ENCODE data around the gene SLC17A4.
A peak's percentile ranks its signal among the peaks of the same experiment; 100 is the strongest.

SLC17A4 gene

GRCh38 chr6:25781134-25781533, 26.6 kb downstream of the SLC17A4 start:
- DNase-seq (ENCODE audit: low read depth): no peak
- H3K4me3 ChIP-seq (ENCODE audit: low read length): no peak overlapping the region
- TF ChIP-seq CTCF (IDR thresholded peaks at IDR 0.05; ENCODE audit: insufficient read depth, low read depth, low read length, missing control alignments): no peak

DNA sequence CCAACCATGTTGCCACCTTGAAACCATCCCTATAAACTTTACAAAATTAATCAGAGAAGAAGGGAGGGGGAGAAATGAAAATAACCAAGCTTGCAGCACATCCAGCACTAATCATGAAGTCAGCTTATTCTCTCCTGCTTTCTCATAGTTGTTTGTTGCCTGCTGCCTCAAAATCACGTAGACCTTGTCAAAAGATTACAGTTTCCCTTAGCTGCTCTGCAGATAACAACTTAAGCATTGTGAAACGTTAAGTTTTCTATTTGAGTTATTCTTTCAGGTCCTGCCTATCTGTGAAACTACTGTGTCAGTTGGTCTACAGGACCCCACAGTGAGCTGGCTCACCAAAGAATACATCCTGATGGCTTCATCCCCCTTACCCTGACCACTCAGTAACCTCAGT, 32.9 kb downstream of the SLC17A4 start:
- no peak for DNase-seq (ENCODE audit: low read depth)
- no peak for TF ChIP-seq CTCF (IDR thresholded peaks at IDR 0.05; ENCODE audit: insufficient read depth, low read depth, low read length, missing control alignments)
- no peak overlapping the region for H3K4me3 ChIP-seq (ENCODE audit: low read length)

DNA sequence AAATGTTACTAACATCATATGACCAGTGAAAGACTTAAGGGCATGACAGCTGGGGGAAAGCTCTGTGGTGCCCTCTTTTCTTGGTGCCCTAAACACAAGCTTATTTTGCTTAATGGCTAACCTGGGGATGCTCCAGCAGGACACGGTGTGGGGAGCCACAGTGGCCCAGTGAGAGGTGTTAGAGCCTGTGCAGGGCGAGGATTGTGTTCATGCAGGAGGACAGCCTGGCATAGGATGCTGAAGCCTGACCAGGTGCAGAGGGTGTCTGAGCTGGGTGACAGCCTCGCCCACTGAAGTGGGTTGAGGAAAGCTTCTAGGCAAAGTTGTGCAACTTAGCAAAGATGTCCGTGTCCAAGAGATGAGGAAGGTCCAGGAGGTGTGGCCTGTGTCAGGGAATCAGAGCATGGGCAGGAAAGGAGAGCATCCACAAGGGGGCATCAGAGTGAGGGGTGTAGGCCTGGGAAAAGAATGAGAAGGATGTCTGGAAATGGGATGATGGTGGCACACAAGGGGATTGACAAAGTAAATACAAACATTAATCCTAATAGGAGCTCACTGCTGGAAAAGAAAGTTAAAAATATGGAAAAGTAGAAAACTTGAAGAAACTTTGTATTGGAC, 33.9 kb downstream of the SLC17A4 start:
- TF ChIP-seq CTCF (IDR thresholded peaks at IDR 0.05; ENCODE audit: insufficient read depth, low read depth, low read length, missing control alignments): peak; percentile 73
- peak; percentile 64 for DNase-seq (ENCODE audit: low read depth)
- no peak overlapping the region for H3K4me3 ChIP-seq (ENCODE audit: low read length)

DNA sequence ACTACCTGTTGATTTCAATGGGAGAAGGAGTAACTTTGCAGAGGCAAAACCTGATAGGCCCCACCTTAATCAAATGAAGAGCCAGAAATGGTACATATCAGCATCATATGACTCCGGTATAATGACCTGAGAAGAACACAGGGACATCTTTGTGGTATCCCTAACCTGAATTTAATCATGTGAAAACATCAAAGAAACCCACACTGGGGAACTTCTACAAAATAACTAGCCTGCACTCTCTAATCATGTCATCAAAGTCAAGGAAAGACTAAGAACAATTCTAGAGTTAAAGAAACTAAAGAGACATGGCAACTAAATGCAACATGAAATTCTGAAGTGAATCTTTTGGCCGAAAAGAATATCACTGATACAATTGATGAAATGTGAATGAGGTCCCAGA, 34.9 kb downstream of the SLC17A4 start:
- no peak overlapping the region for H3K4me3 ChIP-seq (ENCODE audit: low read length)
- no peak for TF ChIP-seq CTCF (IDR thresholded peaks at IDR 0.05; ENCODE audit: insufficient read depth, low read depth, low read length, missing control alignments)
- no peak for DNase-seq (ENCODE audit: low read depth)

DNA sequence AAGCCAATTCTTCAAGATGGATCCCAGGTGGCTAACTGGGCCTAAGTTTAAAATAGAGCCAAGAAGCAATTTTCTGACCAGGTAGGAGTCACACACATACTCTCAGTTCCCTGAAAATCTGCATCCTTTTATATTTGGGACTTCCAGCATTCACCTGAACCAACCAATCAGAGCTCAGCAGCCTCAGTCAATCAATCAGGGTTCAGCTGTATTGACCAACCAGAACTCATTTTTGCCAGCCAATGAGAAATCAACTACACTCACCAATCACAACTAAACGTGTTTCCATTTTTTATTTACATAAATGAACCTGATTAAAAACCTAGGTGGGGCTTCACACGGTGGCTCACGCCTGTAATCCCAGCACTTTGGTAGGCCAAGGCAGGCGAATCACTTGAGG, 37.5 kb downstream of the SLC17A4 start:
- no peak for DNase-seq (ENCODE audit: low read depth)
- no peak overlapping the region for H3K4me3 ChIP-seq (ENCODE audit: low read length)
- no peak for TF ChIP-seq CTCF (IDR thresholded peaks at IDR 0.05; ENCODE audit: insufficient read depth, low read depth, low read length, missing control alignments)

DNA sequence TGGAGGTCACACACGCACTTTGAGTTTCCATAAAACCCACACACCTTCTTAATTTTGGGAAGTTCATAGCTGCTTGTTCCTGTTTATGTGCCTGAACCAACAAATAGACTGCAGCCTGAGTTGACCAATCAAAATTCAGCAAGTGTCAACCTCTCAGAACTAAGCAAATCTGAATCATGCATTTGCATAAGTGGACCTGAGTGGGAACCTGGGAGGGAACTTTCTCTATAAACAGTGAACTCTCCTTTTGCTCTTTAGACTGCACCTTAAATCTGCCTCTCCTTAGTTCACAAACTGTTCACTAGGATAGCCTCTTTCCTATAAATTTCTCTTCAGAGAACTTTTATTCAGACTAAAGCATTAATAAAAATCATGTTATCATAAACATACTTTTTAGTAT, 39.4 kb downstream of the SLC17A4 start:
- TF ChIP-seq CTCF (IDR thresholded peaks at IDR 0.05; ENCODE audit: insufficient read depth, low read depth, low read length, missing control alignments): no peak
- no peak overlapping the region for H3K4me3 ChIP-seq (ENCODE audit: low read length)
- no peak for DNase-seq (ENCODE audit: low read depth)

- H3K4me3 ChIP-seq (ENCODE audit: low read length): no peak overlapping the region
- no peak for TF ChIP-seq CTCF (IDR thresholded peaks at IDR 0.05; ENCODE audit: insufficient read depth, low read depth, low read length, missing control alignments)
- no peak for DNase-seq (ENCODE audit: low read depth)
Observed at GRCh38 chr6:25794784-25795183, 40.2 kb downstream of the SLC17A4 start.
